Cardiac fibroblast (primary cell): Measurements from ENCODE around the gene SPATA6L.

Source experiments
- DNase-seq, 2 donors: peaks; one replicate each; pipeline versions ENCODE4 v3.0.0 to v3.0.0-alpha.2; 2010; ENCODE audit warnings: low read depth in 2 of 2
- H3K4me3 ChIP-seq, 2 donors: replicated peaks in 1 of 2; 1 replicate in 1 of 2; 2 replicates in 1 of 2; pipeline ENCODE4 v1.5.1; 2011; ENCODE audit warnings: low read depth in 2 of 2, low read length in 2 of 2, mild to moderate bottlenecking in 2 of 2, moderate library complexity in 1 of 2
- CTCF ChIP-seq: IDR thresholded peaks from one replicate; pipeline ENCODE4 v1.5.1; 2011; ENCODE audit warnings: low read depth, mild to moderate bottlenecking, low read length, inconsistent platforms

The SPATA6L gene

GRCh38 chr9:4575997-4576396 is 90.3 kb downstream of the SPATA6L start:
- H3K4me3 ChIP-seq: no peak overlapping the region
- DNase-seq: no peak
- no peak for TF ChIP-seq CTCF

- DNase-seq: no peak
- no peak overlapping the region for H3K4me3 ChIP-seq
- TF ChIP-seq CTCF: no peak
These were observed 91.5 kb downstream of the SPATA6L start for GRCh38 chr9:4574657-4575243.

GRCh38 chr9:4573634-4574389 is 92.5 kb downstream of the SPATA6L start:
- TF ChIP-seq CTCF: no peak
- DNase-seq: no peak
- no peak overlapping the region for H3K4me3 ChIP-seq

GRCh38 chr9:4573176-4573575 is 93.1 kb downstream of the SPATA6L start:
- TF ChIP-seq CTCF: no peak
- DNase-seq: no peak
- no peak overlapping the region for H3K4me3 ChIP-seq

GRCh38 chr9:4572184-4572826 is 94.0 kb downstream of the SPATA6L start:
- no peak overlapping the region for H3K4me3 ChIP-seq
- no peak for DNase-seq
- no peak for TF ChIP-seq CTCF

- TF ChIP-seq CTCF: no peak
- no peak for DNase-seq
These were observed 97.2 kb downstream of the SPATA6L start for GRCh38 chr9:4569101-4569500.

More at GRCh38 chr9:4569101-4569500, 97.2 kb downstream of the SPATA6L start:
- H3K4me3 ChIP-seq: no peak overlapping the region
